WTC11 (cell line): Measurements from ENCODE around the gene FERMT3.

ENCODE experiments used
- CREB1 ChIP-seq: sonication (generic); formaldehyde crosslinking; IDR thresholded peaks from 2 replicates; pipeline ENCODE4 v1.8.0; 2023; ENCODE audit warnings: mild to moderate bottlenecking, missing genetic modification reagents
- CTCF ChIP-seq: fragments of 200-600 bp; IDR thresholded peaks from 2 replicates; pipeline ENCODE4 v1.8.0; 2022; ENCODE audit warnings: antibody characterized with exemption
- ETV6 ChIP-seq: sonication (generic); formaldehyde crosslinking; IDR thresholded peaks from 2 replicates; pipeline ENCODE4 v1.8.1; 2022; ENCODE audit warnings: mild to moderate bottlenecking, missing genetic modification reagents
- NR3C1 ChIP-seq: sonication (generic); formaldehyde crosslinking; conservative IDR thresholded peaks from 2 replicates; pipeline ENCODE4 v1.8.1; 2023; ENCODE audit warnings: low read depth, mild to moderate bottlenecking, missing genetic modification reagents
- SP1 ChIP-seq: sonication (generic); formaldehyde crosslinking; conservative IDR thresholded peaks from 2 replicates; pipeline ENCODE4 v1.8.1; 2022; ENCODE audit warnings: missing genetic modification reagents
- ZNF232 ChIP-seq: sonication (generic); formaldehyde crosslinking; IDR thresholded peaks from 2 replicates; pipeline ENCODE4 v1.8.0; 2022; ENCODE audit warnings: mild to moderate bottlenecking, missing genetic modification reagents

- TF ChIP-seq NR3C1 (CRISPR knock-in tag) (no peak), SP1 (no peak), ZNF232 (CRISPR knock-in tag) (no peak), ETV6 (CRISPR knock-in tag) (no peak), CREB1 (CRISPR knock-in tag) (no peak), CTCF (no peak)
These were observed 29.8 kb upstream of the FERMT3 start for GRCh38 chr11:64176751-64177150.
